IMR-90 (cell line): Measurements from ENCODE around the gene OGFOD1. TPM values are rescaled to one million over a fixed set of nuclear protein-coding genes. Genes with fewer than 3 reads are reported as not detected.

Source experiments
- ATAC-seq: fragments of 200-7000 bp; cut with Tn5 transposase; 2 replicates; pipeline ENCODE4 v1.9.1; 2020; ENCODE audit warnings: low read depth, mild to moderate bottlenecking, moderate library complexity
- BruUV-seq: library from RNA; stranded (reverse); fragments of 400-500 nt; replicated peaks from 2 replicates; lab custom pipeline; 2021; lab: Mats Ljungman, UMichigan
- CTCF ChIA-PET: fragments of 300-600 bp; formaldehyde crosslinking; extraction: SDS; loops from one replicate; lab custom pipeline; 2021; ENCODE audit warnings: antibody characterized with exemption; lab: Yijun Ruan, JAX
- POLR2A ChIA-PET: fragments of 300-600 bp; sonication (Branson Sonifier 250); formaldehyde crosslinking; loops from one replicate; lab custom pipeline; 2022; ENCODE audit warnings: antibody characterized with exemption; ENCODE audit not compliant: unreplicated experiment; lab: Charles Lee
- DNase-seq: peaks from one replicate; pipeline ENCODE4 v3.0.0; 2013
- H2AFZ ChIP-seq: replicated peaks from 2 replicates; pipeline ENCODE3; 2013; ENCODE audit warnings: low read length, mild to moderate bottlenecking; ENCODE audit not compliant: poor library complexity
- H2AK5ac ChIP-seq: 2 replicates; pipeline ENCODE4 v1.6.1; 2013; ENCODE audit warnings: low read depth, low read length, inconsistent platforms
- H2AK9ac ChIP-seq: replicated peaks from 2 replicates; pipeline ENCODE3; 2013; ENCODE audit warnings: mild to moderate bottlenecking, low read depth, low read length, moderate library complexity; ENCODE audit not compliant: poor library complexity
- H2BK120ac ChIP-seq: 2 replicates; pipeline ENCODE4 v1.6.1; 2013; ENCODE audit warnings: low read depth, low read length, inconsistent platforms
- H2BK15ac ChIP-seq: 3 replicates; pipeline ENCODE4 v1.6.1; 2013; ENCODE audit warnings: low read depth, low read length, inconsistent platforms
- H2BK20ac ChIP-seq: 2 replicates; pipeline ENCODE4 v1.6.1; 2013; ENCODE audit warnings: low read depth, mild to moderate bottlenecking, inconsistent platforms, low read length, moderate library complexity
- H2BK5ac ChIP-seq: 2 replicates; pipeline ENCODE4 v1.6.1; 2013; ENCODE audit warnings: mild to moderate bottlenecking, low read depth, low read length, inconsistent platforms; ENCODE audit not compliant: poor library complexity, severe bottlenecking
- H3K14ac ChIP-seq: replicated peaks from 2 replicates; pipeline ENCODE4 v1.6.1; 2013; ENCODE audit warnings: low read depth, low read length, inconsistent platforms
- H3K18ac ChIP-seq: 2 replicates; pipeline ENCODE4 v1.6.1; 2013; ENCODE audit warnings: low read depth, low read length, control low read depth
- H3K23ac ChIP-seq: 2 replicates; pipeline ENCODE4 v1.6.1; 2013; ENCODE audit warnings: low read depth, low read length, inconsistent platforms
- H3K27ac ChIP-seq: 2 replicates; pipeline ENCODE4 v1.5.1; 2013; ENCODE audit warnings: mild to moderate bottlenecking, control low read depth, low read length; ENCODE audit not compliant: insufficient read depth
- H3K27me3 ChIP-seq: 2 replicates; pipeline ENCODE4 v1.6.1; 2013; ENCODE audit warnings: low read length; ENCODE audit not compliant: control insufficient read depth, insufficient read depth
- H3K36me3 ChIP-seq: 2 replicates; pipeline ENCODE4 v1.6.1; 2013; ENCODE audit warnings: low read length, mixed read lengths; ENCODE audit not compliant: control insufficient read depth, insufficient read depth
- H3K4ac ChIP-seq: 2 replicates; pipeline ENCODE4 v1.6.1; 2013; ENCODE audit warnings: low read depth, low read length, inconsistent platforms
- H3K4me1 ChIP-seq: 2 replicates; pipeline ENCODE4 v1.6.1; 2013; ENCODE audit warnings: low read length, mixed read lengths; ENCODE audit not compliant: control insufficient read depth, insufficient read depth
- H3K4me2 ChIP-seq: 2 replicates; pipeline ENCODE4 v1.6.1; 2013; ENCODE audit warnings: low read depth, mild to moderate bottlenecking, control low read depth, low read length, moderate library complexity
- H3K4me3 ChIP-seq: 2 replicates; pipeline ENCODE4 v1.5.1; 2013; ENCODE audit warnings: low read depth, mild to moderate bottlenecking, control low read depth, low read length, moderate library complexity; ENCODE audit not compliant: insufficient read depth
- H3K56ac ChIP-seq: 2 replicates; pipeline ENCODE4 v1.6.1; 2013; ENCODE audit warnings: low read length, inconsistent platforms; ENCODE audit not compliant: insufficient read depth; ENCODE audit errors: extremely low read depth
- H3K79me1 ChIP-seq, 2 experiments: 2 replicates each; pipeline ENCODE4 v1.6.1; 2013; ENCODE audit warnings: low read length in 2 of 2, inconsistent platforms in 1 of 2, low read depth in 1 of 2
- H3K9ac ChIP-seq: 2 replicates; pipeline ENCODE4 v1.6.1; 2013; ENCODE audit warnings: low read depth, low read length, control low read depth
- H3K9me1 ChIP-seq: 2 replicates; pipeline ENCODE4 v1.6.1; 2013; ENCODE audit warnings: low read length, inconsistent platforms; ENCODE audit not compliant: insufficient read depth
- H3K9me3 ChIP-seq: 2 replicates; pipeline ENCODE4 v1.6.1; 2013; ENCODE audit warnings: low read length; ENCODE audit not compliant: control insufficient read depth, insufficient read depth
- H4K20me1 ChIP-seq: 2 replicates; pipeline ENCODE4 v1.6.1; 2013; ENCODE audit warnings: low read length, inconsistent platforms; ENCODE audit not compliant: insufficient read depth
- H4K5ac ChIP-seq: 2 replicates; pipeline ENCODE4 v1.6.1; 2013; ENCODE audit warnings: mild to moderate bottlenecking, low read depth, low read length, control low read depth
- H4K8ac ChIP-seq, 2 experiments: 2 replicates each; pipeline ENCODE4 v1.6.1; 2013; ENCODE audit warnings: low read depth in 2 of 2, low read length in 2 of 2, control low read depth in 1 of 2, inconsistent platforms in 1 of 2
- H4K91ac ChIP-seq: 2 replicates; pipeline ENCODE4 v1.6.1; 2013; ENCODE audit warnings: low read depth, low read length, inconsistent platforms; ENCODE audit not compliant: insufficient read depth
- MAZ ChIP-seq: IDR thresholded peaks from 2 replicates; pipeline ENCODE4 v1.6.1; 2012; ENCODE audit warnings: low read depth, mild to moderate bottlenecking, low read length, improper control_type of control experiment, moderate library complexity, borderline replicate concordance
- SMC3 ChIP-seq: fragments of 150-350 bp; IDR thresholded peaks from 2 replicates; pipeline ENCODE4 v1.6.1; 2016; ENCODE audit warnings: low read depth, mild to moderate bottlenecking, antibody characterized with exemption, low read length, moderate library complexity
- WGBS, 2 experiments: methylation state at CpG; one replicate each; pipeline versions ENCODE4 v1.1.5 to v1.1.7; 2013; ENCODE audit warnings: missing lambda C conversion rate in 2 of 2; ENCODE audit not compliant: insufficient read length in 1 of 2; ENCODE audit errors: extremely low coverage in 2 of 2; 5-methylcytosine and 5-hydroxymethylcytosine counted together
- dilution Hi-C: fragments of 300-500 bp; cut with HindIII; formaldehyde crosslinking; loops from one replicate; pipeline ENCODE4 v1.14.3; 2018; ENCODE audit warnings: low sequenced_read_pairs; ENCODE audit not compliant: unreplicated experiment
- in situ Hi-C: fragments of 300-500 bp; cut with MboI; formaldehyde crosslinking; loops from 3 replicates; pipeline ENCODE4 v1.14.3; 2019; ENCODE audit warnings: low sequenced_read_pairs, inconsistent platforms, mixed read lengths
- intact Hi-C: fragments of 100-400 bp; cut with micrococcal nuclease; formaldehyde crosslinking; loops from 2 replicates; pipeline ENCODE4 v1.10.0; 2022
- polyA plus RNA-seq, 3 experiments: library from polyadenylated mRNA; depleted of rRNA; stranded (reverse); fragments of >200 nt; gene quantifications; 2 replicates each; pipeline ENCODE4 v1.2.3, GENCODE V29; 2012; ENCODE audit warnings: low replicate concordance in 1 of 3
- total RNA-seq: library from RNA; depleted of rRNA; stranded (reverse); fragments of >200 nt; gene quantifications from 2 replicates; pipeline ENCODE4 v1.2.3, GENCODE V29; 2012
- TF ChIP-seq, protein P1 (sequence below): fragments of 150-350 bp; IDR thresholded peaks from 2 replicates; pipeline ENCODE4 v1.6.1; 2017; ENCODE audit warnings: mild to moderate bottlenecking, antibody characterized with exemption, low read length, low read depth
- TF ChIP-seq, protein P2 (sequence below): conservative IDR thresholded peaks from 2 replicates; pipeline ENCODE4 v1.5.1; 2012; ENCODE audit warnings: mild to moderate bottlenecking, low read depth, low read length, improper control_type of control experiment

OGFOD1 gene
- total and polyA plus RNA-seq, 2 of the 4 experiments (the other 2 are of a cell fraction) = 43.5 to 103 TPM

DNA sequence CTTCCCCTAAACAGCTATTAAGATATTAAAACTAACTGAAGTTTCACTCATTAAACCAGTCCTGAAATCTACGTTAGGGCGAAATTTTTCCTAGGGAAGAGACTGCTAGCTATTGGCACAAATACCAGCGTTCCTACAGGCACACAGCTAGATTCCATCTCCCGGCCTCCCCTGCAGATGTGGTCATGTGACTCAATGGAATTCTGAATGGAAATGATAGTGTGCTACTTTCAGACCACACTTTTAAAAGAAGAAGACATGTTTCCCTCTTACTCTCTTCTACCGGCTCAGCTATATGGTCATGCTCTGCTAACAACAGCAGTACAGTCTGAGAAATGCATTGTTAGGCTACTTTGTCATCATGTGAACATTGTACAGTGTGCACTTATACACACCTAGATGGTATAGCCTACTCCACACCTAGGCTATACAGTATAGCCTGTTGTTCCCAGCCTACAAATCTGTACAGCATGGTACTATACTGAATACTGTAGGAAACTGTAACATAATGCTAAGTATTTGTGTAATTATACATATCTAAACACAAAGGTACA, 31.4 kb downstream of the OGFOD1 start:
- Histone ChIP-seq H4K8ac (no peak overlapping the region), H2BK5ac (no peak overlapping the region), H2AK5ac (no peak overlapping the region), H3K9ac (no peak overlapping the region), H3K79me1 (peaks cover 4 to 8% of the 10 kb centered on the region in 2 experiments; a peak in 3 of 4 replicates), H3K4ac (no peak overlapping the region), H3K27me3 (no peaks in the 10 kb centered on the region), H2BK15ac (no peak overlapping the region), H2AK9ac (no peak overlapping the region), H3K4me1 (no peaks in the 10 kb centered on the region), H3K36me3 (peaks cover 17% of the 10 kb centered on the region), H3K14ac (no peak overlapping the region), H3K27ac (no peak overlapping the region), H3K4me3 (no peak overlapping the region), H2AFZ (no peak overlapping the region), H3K18ac (no peak overlapping the region), H4K91ac (no peak overlapping the region), H3K56ac (no peak overlapping the region), H2BK120ac (no peak overlapping the region), H2BK20ac (no peak overlapping the region), H4K20me1 (no peaks in the 10 kb centered on the region), H4K5ac (no peak overlapping the region), H3K23ac (no peak overlapping the region), H3K9me1 (no peaks in the 10 kb centered on the region), H3K4me2 (no peak overlapping the region), H3K9me3 (no peaks in the 10 kb centered on the region)
- no peak for ATAC-seq
- no peak for DNase-seq
- POLR2A ChIA-PET = no interaction called here
- 100% methylated on average over 2 of the region's 5 CpGs; no CpG with 5 or more reads in 1 of the 2 experiments for WGBS, 2 experiments
- CTCF ChIA-PET = no interaction called here
- dilution Hi-C loops = no loop called here
- TF ChIP-seq, protein P1, sequence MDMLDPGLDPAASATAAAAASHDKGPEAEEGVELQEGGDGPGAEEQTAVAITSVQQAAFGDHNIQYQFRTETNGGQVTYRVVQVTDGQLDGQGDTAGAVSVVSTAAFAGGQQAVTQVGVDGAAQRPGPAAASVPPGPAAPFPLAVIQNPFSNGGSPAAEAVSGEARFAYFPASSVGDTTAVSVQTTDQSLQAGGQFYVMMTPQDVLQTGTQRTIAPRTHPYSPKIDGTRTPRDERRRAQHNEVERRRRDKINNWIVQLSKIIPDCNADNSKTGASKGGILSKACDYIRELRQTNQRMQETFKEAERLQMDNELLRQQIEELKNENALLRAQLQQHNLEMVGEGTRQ = 0 out of 2 replicates have a peak, but pooled peaks have one; percentile 8
- TF ChIP-seq SMC3 (no peak), MAZ (no peak)
- TF ChIP-seq, protein P2, sequence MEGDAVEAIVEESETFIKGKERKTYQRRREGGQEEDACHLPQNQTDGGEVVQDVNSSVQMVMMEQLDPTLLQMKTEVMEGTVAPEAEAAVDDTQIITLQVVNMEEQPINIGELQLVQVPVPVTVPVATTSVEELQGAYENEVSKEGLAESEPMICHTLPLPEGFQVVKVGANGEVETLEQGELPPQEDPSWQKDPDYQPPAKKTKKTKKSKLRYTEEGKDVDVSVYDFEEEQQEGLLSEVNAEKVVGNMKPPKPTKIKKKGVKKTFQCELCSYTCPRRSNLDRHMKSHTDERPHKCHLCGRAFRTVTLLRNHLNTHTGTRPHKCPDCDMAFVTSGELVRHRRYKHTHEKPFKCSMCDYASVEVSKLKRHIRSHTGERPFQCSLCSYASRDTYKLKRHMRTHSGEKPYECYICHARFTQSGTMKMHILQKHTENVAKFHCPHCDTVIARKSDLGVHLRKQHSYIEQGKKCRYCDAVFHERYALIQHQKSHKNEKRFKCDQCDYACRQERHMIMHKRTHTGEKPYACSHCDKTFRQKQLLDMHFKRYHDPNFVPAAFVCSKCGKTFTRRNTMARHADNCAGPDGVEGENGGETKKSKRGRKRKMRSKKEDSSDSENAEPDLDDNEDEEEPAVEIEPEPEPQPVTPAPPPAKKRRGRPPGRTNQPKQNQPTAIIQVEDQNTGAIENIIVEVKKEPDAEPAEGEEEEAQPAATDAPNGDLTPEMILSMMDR = no peak
- in situ Hi-C loops = loop anchor here (10.0 kb wide), 2 partner anchors 62 to 212 kb away; no protein-coding TSS in a partner anchor
- intact Hi-C loops = no loop called here
- no TSS peak for BruUV-seq
